ENCODE data around the gene ZNHIT3.

ZNHIT3 gene

DNA sequence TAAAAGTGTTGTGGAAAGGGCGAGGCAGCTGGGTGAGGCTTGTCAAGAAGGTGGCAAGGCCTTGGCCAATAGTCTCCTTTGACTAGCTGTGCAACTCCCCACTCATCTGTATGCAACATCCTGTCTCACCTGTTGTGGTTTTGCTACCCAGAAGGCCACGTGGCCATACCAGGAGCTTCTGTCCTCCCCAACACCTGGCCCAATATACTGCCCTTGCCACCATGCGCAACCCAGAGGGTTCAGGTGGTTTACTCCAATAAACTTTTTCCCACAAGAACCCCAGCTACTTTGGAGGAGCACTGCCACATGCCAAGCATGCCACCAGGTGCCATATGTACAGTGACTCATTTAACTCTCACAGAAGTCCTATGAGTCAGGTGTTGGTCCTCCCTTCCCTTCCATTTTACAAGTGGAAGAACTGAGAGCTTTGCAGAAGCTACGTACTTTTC, 38.0 kb downstream of the ZNHIT3 start:
- H3K27me3 ChIP-seq (ENCODE audit: insufficient read depth, poor library complexity, severe bottlenecking), result no peaks in the 10 kb centered on the region
- H3K4me3 ChIP-seq (replicated peaks; ENCODE audit: insufficient read depth, low read length), result no peak overlapping the region
- no peak overlapping the region for H3K27ac ChIP-seq (replicated peaks)
- TF ChIP-seq, protein P1, sequence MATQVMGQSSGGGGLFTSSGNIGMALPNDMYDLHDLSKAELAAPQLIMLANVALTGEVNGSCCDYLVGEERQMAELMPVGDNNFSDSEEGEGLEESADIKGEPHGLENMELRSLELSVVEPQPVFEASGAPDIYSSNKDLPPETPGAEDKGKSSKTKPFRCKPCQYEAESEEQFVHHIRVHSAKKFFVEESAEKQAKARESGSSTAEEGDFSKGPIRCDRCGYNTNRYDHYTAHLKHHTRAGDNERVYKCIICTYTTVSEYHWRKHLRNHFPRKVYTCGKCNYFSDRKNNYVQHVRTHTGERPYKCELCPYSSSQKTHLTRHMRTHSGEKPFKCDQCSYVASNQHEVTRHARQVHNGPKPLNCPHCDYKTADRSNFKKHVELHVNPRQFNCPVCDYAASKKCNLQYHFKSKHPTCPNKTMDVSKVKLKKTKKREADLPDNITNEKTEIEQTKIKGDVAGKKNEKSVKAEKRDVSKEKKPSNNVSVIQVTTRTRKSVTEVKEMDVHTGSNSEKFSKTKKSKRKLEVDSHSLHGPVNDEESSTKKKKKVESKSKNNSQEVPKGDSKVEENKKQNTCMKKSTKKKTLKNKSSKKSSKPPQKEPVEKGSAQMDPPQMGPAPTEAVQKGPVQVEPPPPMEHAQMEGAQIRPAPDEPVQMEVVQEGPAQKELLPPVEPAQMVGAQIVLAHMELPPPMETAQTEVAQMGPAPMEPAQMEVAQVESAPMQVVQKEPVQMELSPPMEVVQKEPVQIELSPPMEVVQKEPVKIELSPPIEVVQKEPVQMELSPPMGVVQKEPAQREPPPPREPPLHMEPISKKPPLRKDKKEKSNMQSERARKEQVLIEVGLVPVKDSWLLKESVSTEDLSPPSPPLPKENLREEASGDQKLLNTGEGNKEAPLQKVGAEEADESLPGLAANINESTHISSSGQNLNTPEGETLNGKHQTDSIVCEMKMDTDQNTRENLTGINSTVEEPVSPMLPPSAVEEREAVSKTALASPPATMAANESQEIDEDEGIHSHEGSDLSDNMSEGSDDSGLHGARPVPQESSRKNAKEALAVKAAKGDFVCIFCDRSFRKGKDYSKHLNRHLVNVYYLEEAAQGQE (IDR thresholded peaks at IDR 0.05; ENCODE audit: insufficient replicate concordance, low read depth), result no peak
- TF ChIP-seq POLR2AphosphoS5 (IDR thresholded peaks at IDR 0.05; ENCODE audit: low read depth), result no peak
- TF ChIP-seq, protein P2, sequence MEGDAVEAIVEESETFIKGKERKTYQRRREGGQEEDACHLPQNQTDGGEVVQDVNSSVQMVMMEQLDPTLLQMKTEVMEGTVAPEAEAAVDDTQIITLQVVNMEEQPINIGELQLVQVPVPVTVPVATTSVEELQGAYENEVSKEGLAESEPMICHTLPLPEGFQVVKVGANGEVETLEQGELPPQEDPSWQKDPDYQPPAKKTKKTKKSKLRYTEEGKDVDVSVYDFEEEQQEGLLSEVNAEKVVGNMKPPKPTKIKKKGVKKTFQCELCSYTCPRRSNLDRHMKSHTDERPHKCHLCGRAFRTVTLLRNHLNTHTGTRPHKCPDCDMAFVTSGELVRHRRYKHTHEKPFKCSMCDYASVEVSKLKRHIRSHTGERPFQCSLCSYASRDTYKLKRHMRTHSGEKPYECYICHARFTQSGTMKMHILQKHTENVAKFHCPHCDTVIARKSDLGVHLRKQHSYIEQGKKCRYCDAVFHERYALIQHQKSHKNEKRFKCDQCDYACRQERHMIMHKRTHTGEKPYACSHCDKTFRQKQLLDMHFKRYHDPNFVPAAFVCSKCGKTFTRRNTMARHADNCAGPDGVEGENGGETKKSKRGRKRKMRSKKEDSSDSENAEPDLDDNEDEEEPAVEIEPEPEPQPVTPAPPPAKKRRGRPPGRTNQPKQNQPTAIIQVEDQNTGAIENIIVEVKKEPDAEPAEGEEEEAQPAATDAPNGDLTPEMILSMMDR (IDR thresholded peaks at IDR 0.05; ENCODE audit: insufficient read depth, low read length), result no peak
- no peak for TF ChIP-seq GABPA (IDR thresholded peaks at IDR 0.05; ENCODE audit: low read depth)
- TF ChIP-seq SPI1 (IDR thresholded peaks at IDR 0.05; ENCODE audit: borderline replicate concordance, low read depth), result no peak
- DNase-seq (ENCODE audit: low read depth in 1 of 2, low spot score in 1 of 2), result no peak

DNA sequence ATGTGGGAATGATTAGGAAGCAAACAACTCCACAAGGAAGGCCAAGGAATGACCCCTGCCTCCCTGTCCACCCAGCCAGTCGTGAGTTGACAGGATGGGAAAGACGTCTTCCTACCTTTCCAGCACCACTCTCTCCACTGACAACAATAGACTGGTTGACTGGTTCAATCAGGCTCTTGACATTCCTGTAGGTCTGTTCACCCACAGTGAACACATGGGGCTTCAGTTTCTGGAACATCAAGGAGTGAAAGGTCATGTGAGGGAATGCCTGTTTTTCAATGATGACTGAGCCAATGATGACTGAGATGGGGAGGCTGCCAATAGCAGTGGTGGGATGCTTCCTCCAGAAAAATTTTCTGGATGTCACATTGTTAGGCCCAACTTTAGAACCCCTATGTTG, 38.6 kb downstream of the ZNHIT3 start:
- Histone ChIP-seq H3K27me3 (ENCODE audit: insufficient read depth, poor library complexity, severe bottlenecking) (no peaks in the 10 kb centered on the region), H3K27ac (replicated peaks) (no peak overlapping the region), H3K4me3 (replicated peaks; ENCODE audit: insufficient read depth, low read length) (no peak overlapping the region)
- TF ChIP-seq, protein P1 (IDR thresholded peaks at IDR 0.05; ENCODE audit: insufficient replicate concordance, low read depth), result no peak
- no peak for TF ChIP-seq GABPA (IDR thresholded peaks at IDR 0.05; ENCODE audit: low read depth)
- no peak for TF ChIP-seq POLR2AphosphoS5 (IDR thresholded peaks at IDR 0.05; ENCODE audit: low read depth)
- TF ChIP-seq SPI1 (IDR thresholded peaks at IDR 0.05; ENCODE audit: borderline replicate concordance, low read depth), result no peak
- TF ChIP-seq, protein P2 (IDR thresholded peaks at IDR 0.05; ENCODE audit: insufficient read depth, low read length), result no peak
- no peak for DNase-seq (ENCODE audit: low read depth in 1 of 2, low spot score in 1 of 2)

DNA sequence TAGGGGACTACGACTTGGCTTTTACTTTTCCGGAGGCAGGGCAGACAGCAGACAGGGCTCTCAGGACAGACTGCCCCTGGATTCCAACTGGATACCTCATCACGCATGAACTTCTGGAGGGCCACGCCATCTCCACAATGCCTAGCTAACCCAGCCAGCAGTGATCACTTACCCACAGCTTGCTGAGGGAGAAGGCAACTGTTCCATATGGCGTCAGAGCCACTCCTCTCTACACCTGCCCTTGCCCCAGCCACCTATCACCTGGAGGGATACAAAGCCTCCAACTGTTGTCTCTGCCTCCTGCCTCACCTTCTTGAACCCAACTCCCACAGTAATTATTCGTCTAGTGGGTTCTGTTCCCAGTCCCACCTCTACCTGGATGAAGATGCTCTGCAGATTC, 39.4 kb downstream of the ZNHIT3 start:
- Histone ChIP-seq H3K27me3 (ENCODE audit: insufficient read depth, poor library complexity, severe bottlenecking) (no peaks in the 10 kb centered on the region), H3K4me3 (replicated peaks; ENCODE audit: insufficient read depth, low read length) (no peak overlapping the region), H3K27ac (replicated peaks) (no peak overlapping the region)
- TF ChIP-seq SPI1 (IDR thresholded peaks at IDR 0.05; ENCODE audit: borderline replicate concordance, low read depth), result no peak
- TF ChIP-seq, protein P1 (IDR thresholded peaks at IDR 0.05; ENCODE audit: insufficient replicate concordance, low read depth), result no peak
- TF ChIP-seq GABPA (IDR thresholded peaks at IDR 0.05; ENCODE audit: low read depth), result no peak
- TF ChIP-seq, protein P2 (IDR thresholded peaks at IDR 0.05; ENCODE audit: insufficient read depth, low read length), result no peak
- no peak for TF ChIP-seq POLR2AphosphoS5 (IDR thresholded peaks at IDR 0.05; ENCODE audit: low read depth)
- DNase-seq (ENCODE audit: low read depth in 1 of 2, low spot score in 1 of 2), result no peak

Measured in HL-60 (cell line).